IMR-90 (cell line): ENCODE data around the gene RNF217. TPM values are rescaled to one million over a fixed set of nuclear protein-coding genes. Genes with fewer than 3 reads are reported as not detected.

Source experiments
- ATAC-seq: fragments of 200-7000 bp; cut with Tn5 transposase; 2 replicates; pipeline ENCODE4 v1.9.1; 2020; ENCODE audit warnings: low read depth, mild to moderate bottlenecking, moderate library complexity
- BruUV-seq: library from RNA; stranded (reverse); fragments of 400-500 nt; replicated peaks from 2 replicates; lab custom pipeline; 2021; lab: Mats Ljungman, UMichigan
- CTCF ChIA-PET: fragments of 300-600 bp; formaldehyde crosslinking; extraction: SDS; loops from one replicate; lab custom pipeline; 2021; ENCODE audit warnings: antibody characterized with exemption; lab: Yijun Ruan, JAX
- POLR2A ChIA-PET: fragments of 300-600 bp; sonication (Branson Sonifier 250); formaldehyde crosslinking; loops from one replicate; lab custom pipeline; 2022; ENCODE audit warnings: antibody characterized with exemption; ENCODE audit not compliant: unreplicated experiment; lab: Charles Lee
- DNase-seq: peaks from one replicate; pipeline ENCODE4 v3.0.0; 2013
- H2AFZ ChIP-seq: replicated peaks from 2 replicates; pipeline ENCODE3; 2013; ENCODE audit warnings: low read length, mild to moderate bottlenecking; ENCODE audit not compliant: poor library complexity
- H2AK5ac ChIP-seq: 2 replicates; pipeline ENCODE4 v1.6.1; 2013; ENCODE audit warnings: low read depth, low read length, inconsistent platforms
- H2AK9ac ChIP-seq: replicated peaks from 2 replicates; pipeline ENCODE3; 2013; ENCODE audit warnings: mild to moderate bottlenecking, low read depth, low read length, moderate library complexity; ENCODE audit not compliant: poor library complexity
- H2BK120ac ChIP-seq: 2 replicates; pipeline ENCODE4 v1.6.1; 2013; ENCODE audit warnings: low read depth, low read length, inconsistent platforms
- H2BK15ac ChIP-seq: 3 replicates; pipeline ENCODE4 v1.6.1; 2013; ENCODE audit warnings: low read depth, low read length, inconsistent platforms
- H2BK20ac ChIP-seq: 2 replicates; pipeline ENCODE4 v1.6.1; 2013; ENCODE audit warnings: low read depth, mild to moderate bottlenecking, inconsistent platforms, low read length, moderate library complexity
- H2BK5ac ChIP-seq: 2 replicates; pipeline ENCODE4 v1.6.1; 2013; ENCODE audit warnings: mild to moderate bottlenecking, low read depth, low read length, inconsistent platforms; ENCODE audit not compliant: poor library complexity, severe bottlenecking
- H3K14ac ChIP-seq: replicated peaks from 2 replicates; pipeline ENCODE4 v1.6.1; 2013; ENCODE audit warnings: low read depth, low read length, inconsistent platforms
- H3K18ac ChIP-seq: 2 replicates; pipeline ENCODE4 v1.6.1; 2013; ENCODE audit warnings: low read depth, low read length, control low read depth
- H3K23ac ChIP-seq: 2 replicates; pipeline ENCODE4 v1.6.1; 2013; ENCODE audit warnings: low read depth, low read length, inconsistent platforms
- H3K27ac ChIP-seq: 2 replicates; pipeline ENCODE4 v1.5.1; 2013; ENCODE audit warnings: mild to moderate bottlenecking, control low read depth, low read length; ENCODE audit not compliant: insufficient read depth
- H3K27me3 ChIP-seq: 2 replicates; pipeline ENCODE4 v1.6.1; 2013; ENCODE audit warnings: low read length; ENCODE audit not compliant: control insufficient read depth, insufficient read depth
- H3K36me3 ChIP-seq: 2 replicates; pipeline ENCODE4 v1.6.1; 2013; ENCODE audit warnings: low read length, mixed read lengths; ENCODE audit not compliant: control insufficient read depth, insufficient read depth
- H3K4ac ChIP-seq: 2 replicates; pipeline ENCODE4 v1.6.1; 2013; ENCODE audit warnings: low read depth, low read length, inconsistent platforms
- H3K4me1 ChIP-seq: 2 replicates; pipeline ENCODE4 v1.6.1; 2013; ENCODE audit warnings: low read length, mixed read lengths; ENCODE audit not compliant: control insufficient read depth, insufficient read depth
- H3K4me2 ChIP-seq: 2 replicates; pipeline ENCODE4 v1.6.1; 2013; ENCODE audit warnings: low read depth, mild to moderate bottlenecking, control low read depth, low read length, moderate library complexity
- H3K4me3 ChIP-seq: 2 replicates; pipeline ENCODE4 v1.5.1; 2013; ENCODE audit warnings: low read depth, mild to moderate bottlenecking, control low read depth, low read length, moderate library complexity; ENCODE audit not compliant: insufficient read depth
- H3K56ac ChIP-seq: 2 replicates; pipeline ENCODE4 v1.6.1; 2013; ENCODE audit warnings: low read length, inconsistent platforms; ENCODE audit not compliant: insufficient read depth; ENCODE audit errors: extremely low read depth
- H3K79me1 ChIP-seq, 2 experiments: 2 replicates each; pipeline ENCODE4 v1.6.1; 2013; ENCODE audit warnings: low read length in 2 of 2, inconsistent platforms in 1 of 2, low read depth in 1 of 2
- H3K9ac ChIP-seq: 2 replicates; pipeline ENCODE4 v1.6.1; 2013; ENCODE audit warnings: low read depth, low read length, control low read depth
- H3K9me1 ChIP-seq: 2 replicates; pipeline ENCODE4 v1.6.1; 2013; ENCODE audit warnings: low read length, inconsistent platforms; ENCODE audit not compliant: insufficient read depth
- H3K9me3 ChIP-seq: 2 replicates; pipeline ENCODE4 v1.6.1; 2013; ENCODE audit warnings: low read length; ENCODE audit not compliant: control insufficient read depth, insufficient read depth
- H4K20me1 ChIP-seq: 2 replicates; pipeline ENCODE4 v1.6.1; 2013; ENCODE audit warnings: low read length, inconsistent platforms; ENCODE audit not compliant: insufficient read depth
- H4K5ac ChIP-seq: 2 replicates; pipeline ENCODE4 v1.6.1; 2013; ENCODE audit warnings: mild to moderate bottlenecking, low read depth, low read length, control low read depth
- H4K8ac ChIP-seq, 2 experiments: 2 replicates each; pipeline ENCODE4 v1.6.1; 2013; ENCODE audit warnings: low read depth in 2 of 2, low read length in 2 of 2, control low read depth in 1 of 2, inconsistent platforms in 1 of 2
- H4K91ac ChIP-seq: 2 replicates; pipeline ENCODE4 v1.6.1; 2013; ENCODE audit warnings: low read depth, low read length, inconsistent platforms; ENCODE audit not compliant: insufficient read depth
- BHLHE40 ChIP-seq: fragments of 150-350 bp; IDR thresholded peaks from 2 replicates; pipeline ENCODE4 v1.6.1; 2016; ENCODE audit warnings: mild to moderate bottlenecking, low read depth, low read length
- RAD21 ChIP-seq: IDR thresholded peaks from 2 replicates; pipeline ENCODE4 v1.6.1; 2012; ENCODE audit warnings: low read length, improper control_type of control experiment
- RCOR1 ChIP-seq: IDR thresholded peaks from 2 replicates; pipeline ENCODE4 v1.6.1; 2012; ENCODE audit warnings: mild to moderate bottlenecking, low read length, improper control_type of control experiment; ENCODE audit not compliant: insufficient replicate concordance
- RFX5 ChIP-seq: IDR thresholded peaks from 2 replicates; pipeline ENCODE4 v1.8.0; 2012; ENCODE audit warnings: low read depth, mild to moderate bottlenecking, low read length, moderate library complexity
- SMC3 ChIP-seq: fragments of 150-350 bp; IDR thresholded peaks from 2 replicates; pipeline ENCODE4 v1.6.1; 2016; ENCODE audit warnings: low read depth, mild to moderate bottlenecking, antibody characterized with exemption, low read length, moderate library complexity
- WGBS, 2 experiments: methylation state at CpG; one replicate each; pipeline versions ENCODE4 v1.1.5 to v1.1.7; 2013; ENCODE audit warnings: missing lambda C conversion rate in 2 of 2; ENCODE audit not compliant: insufficient read length in 1 of 2; ENCODE audit errors: extremely low coverage in 2 of 2; 5-methylcytosine and 5-hydroxymethylcytosine counted together
- dilution Hi-C: fragments of 300-500 bp; cut with HindIII; formaldehyde crosslinking; loops from one replicate; pipeline ENCODE4 v1.14.3; 2018; ENCODE audit warnings: low sequenced_read_pairs; ENCODE audit not compliant: unreplicated experiment
- in situ Hi-C: fragments of 300-500 bp; cut with MboI; formaldehyde crosslinking; loops from 3 replicates; pipeline ENCODE4 v1.14.3; 2019; ENCODE audit warnings: low sequenced_read_pairs, inconsistent platforms, mixed read lengths
- intact Hi-C: fragments of 100-400 bp; cut with micrococcal nuclease; formaldehyde crosslinking; loops from 2 replicates; pipeline ENCODE4 v1.10.0; 2022
- polyA plus RNA-seq, 3 experiments: library from polyadenylated mRNA; depleted of rRNA; stranded (reverse); fragments of >200 nt; gene quantifications; 2 replicates each; pipeline ENCODE4 v1.2.3, GENCODE V29; 2012; ENCODE audit warnings: low replicate concordance in 1 of 3
- total RNA-seq: library from RNA; depleted of rRNA; stranded (reverse); fragments of >200 nt; gene quantifications from 2 replicates; pipeline ENCODE4 v1.2.3, GENCODE V29; 2012
- TF ChIP-seq, protein P1 (sequence below): fragments of 150-350 bp; IDR thresholded peaks from 2 replicates; pipeline ENCODE4 v1.6.1; 2016; ENCODE audit warnings: low read depth, mild to moderate bottlenecking, low read length, moderate library complexity, borderline replicate concordance
- TF ChIP-seq, protein P2 (sequence below): conservative IDR thresholded peaks from 2 replicates; pipeline ENCODE4 v1.5.1; 2012; ENCODE audit warnings: mild to moderate bottlenecking, low read depth, low read length, improper control_type of control experiment

Gene RNF217
- total and polyA plus RNA-seq, 2 of the 4 experiments (the other 2 are of a cell fraction) = 11.7 to 20.4 TPM

DNA sequence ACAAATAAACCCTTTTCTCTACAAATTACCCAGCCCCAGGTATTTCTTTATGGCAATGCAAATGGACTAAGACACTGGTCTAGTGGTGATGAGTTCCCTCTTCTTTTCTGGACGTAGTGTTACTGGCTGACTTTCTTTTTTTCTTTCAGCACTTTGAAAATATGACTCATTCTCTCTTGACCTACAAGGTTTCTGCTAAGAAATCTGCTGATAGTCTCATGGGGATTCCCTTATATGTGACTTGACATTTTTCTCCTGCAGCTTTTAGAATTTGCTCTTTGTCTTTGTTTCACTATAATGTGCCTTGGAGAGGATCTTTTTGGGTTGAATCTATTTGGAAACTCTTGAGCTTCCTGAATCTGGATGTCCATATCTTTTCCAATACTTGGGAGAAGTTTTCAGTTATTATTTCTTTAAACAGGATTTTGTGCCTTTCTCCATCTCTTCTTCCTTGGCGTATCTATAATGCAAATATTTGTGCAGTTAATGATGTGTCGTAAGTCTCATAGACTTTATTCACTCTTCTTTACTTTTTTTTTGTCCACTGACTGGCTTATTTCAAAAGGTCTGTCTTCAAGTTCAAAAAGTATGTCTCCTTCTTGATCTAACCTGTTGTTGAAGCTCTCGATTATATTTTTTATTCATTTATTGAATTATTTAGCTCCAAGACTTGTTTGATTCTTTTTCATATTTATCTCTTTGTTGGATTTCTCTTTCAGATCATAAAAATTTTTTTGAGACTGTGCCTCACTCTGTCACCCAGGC lies 149.2 kb downstream of the RNF217 start:
- no peaks in the 10 kb centered on the region for H3K79me1 ChIP-seq
- H2BK15ac ChIP-seq = no peak overlapping the region
- H3K18ac ChIP-seq = no peak overlapping the region
- no peaks in the 10 kb centered on the region for H3K36me3 ChIP-seq
- TF ChIP-seq RFX5 (no peak), SMC3 (no peak), BHLHE40 (no peak), RCOR1 (no peak), RAD21 (no peak)
- TF ChIP-seq, protein P1, sequence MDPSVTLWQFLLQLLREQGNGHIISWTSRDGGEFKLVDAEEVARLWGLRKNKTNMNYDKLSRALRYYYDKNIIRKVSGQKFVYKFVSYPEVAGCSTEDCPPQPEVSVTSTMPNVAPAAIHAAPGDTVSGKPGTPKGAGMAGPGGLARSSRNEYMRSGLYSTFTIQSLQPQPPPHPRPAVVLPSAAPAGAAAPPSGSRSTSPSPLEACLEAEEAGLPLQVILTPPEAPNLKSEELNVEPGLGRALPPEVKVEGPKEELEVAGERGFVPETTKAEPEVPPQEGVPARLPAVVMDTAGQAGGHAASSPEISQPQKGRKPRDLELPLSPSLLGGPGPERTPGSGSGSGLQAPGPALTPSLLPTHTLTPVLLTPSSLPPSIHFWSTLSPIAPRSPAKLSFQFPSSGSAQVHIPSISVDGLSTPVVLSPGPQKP = no peak
- TF ChIP-seq, protein P2, sequence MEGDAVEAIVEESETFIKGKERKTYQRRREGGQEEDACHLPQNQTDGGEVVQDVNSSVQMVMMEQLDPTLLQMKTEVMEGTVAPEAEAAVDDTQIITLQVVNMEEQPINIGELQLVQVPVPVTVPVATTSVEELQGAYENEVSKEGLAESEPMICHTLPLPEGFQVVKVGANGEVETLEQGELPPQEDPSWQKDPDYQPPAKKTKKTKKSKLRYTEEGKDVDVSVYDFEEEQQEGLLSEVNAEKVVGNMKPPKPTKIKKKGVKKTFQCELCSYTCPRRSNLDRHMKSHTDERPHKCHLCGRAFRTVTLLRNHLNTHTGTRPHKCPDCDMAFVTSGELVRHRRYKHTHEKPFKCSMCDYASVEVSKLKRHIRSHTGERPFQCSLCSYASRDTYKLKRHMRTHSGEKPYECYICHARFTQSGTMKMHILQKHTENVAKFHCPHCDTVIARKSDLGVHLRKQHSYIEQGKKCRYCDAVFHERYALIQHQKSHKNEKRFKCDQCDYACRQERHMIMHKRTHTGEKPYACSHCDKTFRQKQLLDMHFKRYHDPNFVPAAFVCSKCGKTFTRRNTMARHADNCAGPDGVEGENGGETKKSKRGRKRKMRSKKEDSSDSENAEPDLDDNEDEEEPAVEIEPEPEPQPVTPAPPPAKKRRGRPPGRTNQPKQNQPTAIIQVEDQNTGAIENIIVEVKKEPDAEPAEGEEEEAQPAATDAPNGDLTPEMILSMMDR = no peak
- no peaks in the 10 kb centered on the region for H4K20me1 ChIP-seq
- H3K27me3 ChIP-seq = no peaks in the 10 kb centered on the region
- no peak overlapping the region for H4K91ac ChIP-seq
- H2BK120ac ChIP-seq = no peak overlapping the region
- no CpG with 5 or more reads among the region's 4 CpGs for WGBS, 2 experiments
- H3K9me3 ChIP-seq = peaks cover 16% of the 10 kb centered on the region
- DNase-seq (no peak), ATAC-seq (no peak)
- H2AFZ ChIP-seq = no peak overlapping the region
- no peak overlapping the region for H3K4me2 ChIP-seq
- H3K27ac ChIP-seq = no peak overlapping the region
- no TSS peak for BruUV-seq
- H4K5ac ChIP-seq = no peak overlapping the region
- no peak overlapping the region for H4K8ac ChIP-seq
- no peaks in the 10 kb centered on the region for H3K4me1 ChIP-seq
- no peak overlapping the region for H2AK9ac ChIP-seq
- H2AK5ac ChIP-seq = no peak overlapping the region
- no peaks in the 10 kb centered on the region for H3K9me1 ChIP-seq
- in situ Hi-C loops = loop anchor here (5.0 to 25.0 kb wide), 2 partner anchors 149 to 239 kb away; partner anchors contain the start of gene RNF217
- no peak overlapping the region for H3K9ac ChIP-seq
- intact Hi-C loops = no loop called here
- no peak overlapping the region for H2BK5ac ChIP-seq
- no peak overlapping the region for H3K23ac ChIP-seq
- H2BK20ac ChIP-seq = no peak overlapping the region
- POLR2A ChIA-PET = no interaction called here
- dilution Hi-C loops = no loop called here
- H3K4ac ChIP-seq = no peak overlapping the region
- CTCF ChIA-PET = interaction anchor here (2.3 kb wide), 1 partner anchor 241 kb away, joined by 7 read pairs; no protein-coding TSS in a partner anchor
- H3K56ac ChIP-seq = no peak overlapping the region
- no peak overlapping the region for H3K14ac ChIP-seq
- H3K4me3 ChIP-seq = no peak overlapping the region
